IPS DF 6.9 (cell line): ENCODE results near the gene RGS6.

Experiments used
- DNase-seq: peaks from one replicate; pipeline ENCODE4 v3.0.0-alpha.2; 2013; ENCODE audit warnings: low read depth, low spot score
- H3K27ac ChIP-seq: one replicate; pipeline ENCODE4 v1.5.1; 2013; ENCODE audit warnings: low read length, control low read depth
- H3K27me3 ChIP-seq: 2 replicates; pipeline ENCODE4 v1.6.1; 2013; ENCODE audit warnings: mild to moderate bottlenecking, low read length; ENCODE audit not compliant: control insufficient read depth, insufficient read depth
- H3K36me3 ChIP-seq: 2 replicates; pipeline ENCODE4 v1.6.1; 2013; ENCODE audit warnings: low read length; ENCODE audit not compliant: control insufficient read depth, insufficient read depth
- H3K4me1 ChIP-seq: 2 replicates; pipeline ENCODE4 v1.6.1; 2013; ENCODE audit warnings: low read length; ENCODE audit not compliant: control insufficient read depth, insufficient read depth
- H3K4me3 ChIP-seq: 2 replicates; pipeline ENCODE4 v1.5.1; 2013; ENCODE audit warnings: mild to moderate bottlenecking, low read length
- H3K9me3 ChIP-seq: 2 replicates; pipeline ENCODE4 v1.6.1; 2013; ENCODE audit warnings: low read length, inconsistent platforms; ENCODE audit not compliant: control insufficient read depth, insufficient read depth
- WGBS: extraction: QIAGEN DNeasy Blood & Tissue Kit; methylation state at CpG from one replicate; pipeline ENCODE4 v1.1.7; 2013; ENCODE audit warnings: mixed read lengths, missing lambda C conversion rate; ENCODE audit not compliant: insufficient read length, insufficient coverage; 5-methylcytosine and 5-hydroxymethylcytosine counted together

Gene RGS6

DNA sequence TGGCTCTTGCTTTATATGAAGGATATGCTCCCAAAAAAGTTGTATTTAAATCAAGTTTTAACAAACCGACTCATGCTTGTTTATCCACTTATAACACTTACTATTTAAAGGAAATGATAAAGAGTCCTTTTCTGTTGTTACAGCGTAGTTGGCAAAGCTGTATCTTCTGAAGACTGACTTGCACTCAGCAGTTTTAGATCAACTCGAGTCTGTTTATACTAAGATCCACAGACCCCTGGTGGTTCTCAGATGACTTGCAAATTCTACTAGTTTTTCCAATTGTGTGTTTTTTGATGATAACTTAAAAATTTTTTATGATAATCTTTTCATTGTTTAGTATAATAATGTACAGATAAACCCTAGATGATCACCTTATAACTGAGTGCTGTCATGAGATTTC, 475.8 kb downstream of the RGS6 start:
- H3K36me3 ChIP-seq = no peaks in the 10 kb centered on the region
- no CpG with 5 or more reads among the region's 3 CpGs for WGBS
- H3K4me3 ChIP-seq = no peak overlapping the region
- H3K27me3 ChIP-seq = no peaks in the 10 kb centered on the region
- H3K9me3 ChIP-seq = no peaks in the 10 kb centered on the region
- H3K27ac ChIP-seq = no peak overlapping the region
- H3K4me1 ChIP-seq = no peaks in the 10 kb centered on the region
- no peak for DNase-seq

DNA sequence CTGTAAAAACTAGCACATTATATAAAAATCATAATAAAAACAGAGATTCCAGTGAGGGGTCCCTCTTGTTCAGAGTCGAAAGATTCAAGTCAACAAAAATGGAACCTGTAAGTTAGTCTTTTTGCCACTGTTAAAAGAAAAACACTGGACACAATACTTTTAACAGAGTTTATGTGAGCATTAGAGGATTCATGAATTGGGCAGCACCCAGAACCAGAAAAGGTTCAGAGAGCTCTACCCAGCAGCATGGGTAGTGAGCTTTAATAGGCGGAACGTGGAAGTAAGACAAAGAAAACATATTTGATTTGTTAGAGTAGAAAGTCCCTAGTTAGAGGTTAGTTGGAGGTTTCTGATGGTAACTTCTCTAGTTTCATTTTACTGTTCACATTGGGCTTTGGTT, 476.8 kb downstream of the RGS6 start:
- H3K4me1 ChIP-seq = no peaks in the 10 kb centered on the region
- H3K4me3 ChIP-seq = no peak overlapping the region
- H3K27me3 ChIP-seq = no peaks in the 10 kb centered on the region
- H3K36me3 ChIP-seq = no peaks in the 10 kb centered on the region
- no peaks in the 10 kb centered on the region for H3K9me3 ChIP-seq
- H3K27ac ChIP-seq = no peak overlapping the region
- no CpG with 5 or more reads among the region's 3 CpGs for WGBS
- no peak for DNase-seq

DNA sequence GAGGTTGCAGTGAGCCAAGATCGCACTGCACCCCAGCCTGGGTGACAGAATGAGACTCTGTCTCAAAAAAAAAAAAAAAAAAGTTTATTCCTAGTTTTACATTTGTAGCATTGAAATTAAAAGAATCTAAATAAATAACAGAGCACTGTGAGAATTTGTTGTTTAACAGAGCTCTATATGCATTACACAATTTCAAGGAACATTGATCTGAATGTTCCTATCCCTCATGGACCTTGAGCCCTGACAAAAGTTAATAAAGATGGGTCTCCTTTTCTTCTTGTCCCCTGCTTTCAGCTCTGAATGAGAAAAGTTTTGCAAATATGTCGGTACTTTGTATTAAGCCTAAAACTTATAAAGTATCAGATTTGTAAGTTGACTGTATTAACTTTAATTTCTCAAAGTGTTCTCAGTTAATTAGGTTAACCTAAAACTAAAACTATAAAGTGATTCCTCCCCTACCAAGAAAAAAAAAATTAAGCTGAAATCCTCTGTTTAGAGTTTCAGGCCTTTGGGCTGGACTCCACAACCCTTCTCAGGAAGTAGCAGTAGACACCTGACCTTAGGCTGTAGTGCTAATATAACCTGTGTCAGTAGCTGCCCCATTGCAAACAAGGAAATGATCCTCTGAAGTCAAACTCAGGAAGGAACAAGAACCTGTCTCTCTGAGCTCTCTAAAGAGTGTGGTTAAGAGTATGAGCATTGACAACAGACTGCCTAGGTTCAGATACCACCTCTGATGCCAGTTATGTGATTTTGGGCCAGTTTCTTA, 484.0 kb downstream of the RGS6 start:
- Histone ChIP-seq H3K27me3 (no peaks in the 10 kb centered on the region), H3K4me1 (no peaks in the 10 kb centered on the region; the same call in 1 of the 2 replicates), H3K27ac (no peak overlapping the region), H3K9me3 (no peaks in the 10 kb centered on the region; the same call in 1 of the 2 replicates), H3K4me3 (no peak overlapping the region), H3K36me3 (no peaks in the 10 kb centered on the region)
- DNase-seq = no peak
- WGBS = no CpG with 5 or more reads among the region's 2 CpGs

DNA sequence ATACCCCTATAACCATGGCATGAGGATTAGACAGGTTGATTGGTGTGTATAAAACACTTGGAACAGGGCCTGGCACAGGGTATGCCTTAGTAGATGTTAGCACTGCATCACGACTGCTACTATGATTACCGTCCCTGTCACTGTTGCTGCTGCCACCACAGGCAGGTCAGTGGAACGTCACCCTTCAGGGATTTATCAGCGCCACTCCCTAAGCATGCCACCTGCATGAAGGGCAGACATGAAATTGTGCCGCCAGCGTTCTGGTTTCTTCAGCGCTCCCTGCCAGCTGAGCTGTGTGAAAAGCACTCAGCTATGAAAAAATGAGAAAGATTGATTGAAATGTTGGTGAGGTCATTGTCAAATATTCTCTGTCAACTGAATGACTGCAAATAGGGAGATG, 484.7 kb downstream of the RGS6 start:
- no peak overlapping the region for H3K4me3 ChIP-seq
- no peak overlapping the region for H3K27ac ChIP-seq
- DNase-seq = no peak
- no peaks in the 10 kb centered on the region for H3K36me3 ChIP-seq
- H3K4me1 ChIP-seq = no peaks in the 10 kb centered on the region; the same call in 1 of the 2 replicates
- no peaks in the 10 kb centered on the region for H3K27me3 ChIP-seq
- no CpG with 5 or more reads among the region's 7 CpGs for WGBS
- H3K9me3 ChIP-seq = no peaks in the 10 kb centered on the region; the same call in 1 of the 2 replicates

DNA sequence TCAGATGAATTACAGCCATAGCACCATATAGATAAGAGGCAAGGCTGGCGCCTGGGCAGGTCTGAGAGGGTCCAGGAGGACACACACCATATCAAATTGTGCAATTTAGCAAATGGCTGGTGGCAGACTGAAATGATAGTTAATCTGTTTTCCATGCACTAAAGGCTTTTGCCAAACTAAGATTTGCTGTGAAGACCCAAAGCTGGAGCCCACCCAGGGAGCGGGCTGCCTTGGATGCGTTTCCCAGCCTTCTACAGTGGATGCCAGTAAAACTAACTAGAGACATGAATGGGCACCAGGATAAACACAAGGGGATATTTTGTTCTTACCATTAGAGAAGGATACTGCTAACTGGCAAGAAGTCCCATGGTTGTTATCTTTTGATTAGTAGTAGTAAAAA, 486.6 kb downstream of the RGS6 start:
- DNase-seq = no peak
- Histone ChIP-seq H3K4me1 (no peaks in the 10 kb centered on the region; the same call in 1 of the 2 replicates), H3K27ac (no peak overlapping the region), H3K36me3 (no peaks in the 10 kb centered on the region), H3K4me3 (no peak overlapping the region), H3K9me3 (no peaks in the 10 kb centered on the region; the same call in 1 of the 2 replicates), H3K27me3 (no peaks in the 10 kb centered on the region)
- WGBS = no CpG with 5 or more reads among the region's 3 CpGs

DNA sequence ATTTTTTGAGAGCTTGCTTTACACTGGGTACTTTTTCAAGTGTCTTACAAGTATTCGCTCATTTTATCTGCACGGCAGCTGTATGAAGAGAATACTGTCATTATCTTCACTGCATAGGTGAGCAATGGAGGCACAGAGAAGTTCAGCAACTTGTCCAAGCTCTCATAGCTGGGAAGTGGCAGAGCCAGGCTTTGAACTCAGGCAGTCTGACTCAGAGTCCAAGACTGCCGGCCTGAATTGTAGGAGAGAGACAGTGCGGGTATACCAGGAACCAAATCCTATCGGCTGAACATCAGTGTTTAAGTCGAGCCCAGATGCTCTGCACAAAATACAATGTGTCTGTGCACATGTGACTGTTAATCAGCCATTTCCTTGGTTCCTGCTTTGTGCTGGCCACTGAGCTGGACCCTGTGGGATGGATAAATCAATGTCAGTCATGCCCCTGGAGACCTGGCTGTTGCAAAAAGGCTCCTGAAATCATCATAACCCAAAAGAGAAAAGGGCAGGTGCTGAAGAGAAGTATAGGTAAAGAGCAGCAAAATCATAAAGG, 487.1 kb downstream of the RGS6 start:
- no peak overlapping the region for H3K4me3 ChIP-seq
- DNase-seq = no peak
- H3K4me1 ChIP-seq = no peaks in the 10 kb centered on the region; the same call in 1 of the 2 replicates
- H3K27me3 ChIP-seq = no peaks in the 10 kb centered on the region
- no CpG with 5 or more reads among the region's 6 CpGs for WGBS
- no peak overlapping the region for H3K27ac ChIP-seq
- H3K9me3 ChIP-seq = no peaks in the 10 kb centered on the region; the same call in 1 of the 2 replicates
- no peaks in the 10 kb centered on the region for H3K36me3 ChIP-seq

DNA sequence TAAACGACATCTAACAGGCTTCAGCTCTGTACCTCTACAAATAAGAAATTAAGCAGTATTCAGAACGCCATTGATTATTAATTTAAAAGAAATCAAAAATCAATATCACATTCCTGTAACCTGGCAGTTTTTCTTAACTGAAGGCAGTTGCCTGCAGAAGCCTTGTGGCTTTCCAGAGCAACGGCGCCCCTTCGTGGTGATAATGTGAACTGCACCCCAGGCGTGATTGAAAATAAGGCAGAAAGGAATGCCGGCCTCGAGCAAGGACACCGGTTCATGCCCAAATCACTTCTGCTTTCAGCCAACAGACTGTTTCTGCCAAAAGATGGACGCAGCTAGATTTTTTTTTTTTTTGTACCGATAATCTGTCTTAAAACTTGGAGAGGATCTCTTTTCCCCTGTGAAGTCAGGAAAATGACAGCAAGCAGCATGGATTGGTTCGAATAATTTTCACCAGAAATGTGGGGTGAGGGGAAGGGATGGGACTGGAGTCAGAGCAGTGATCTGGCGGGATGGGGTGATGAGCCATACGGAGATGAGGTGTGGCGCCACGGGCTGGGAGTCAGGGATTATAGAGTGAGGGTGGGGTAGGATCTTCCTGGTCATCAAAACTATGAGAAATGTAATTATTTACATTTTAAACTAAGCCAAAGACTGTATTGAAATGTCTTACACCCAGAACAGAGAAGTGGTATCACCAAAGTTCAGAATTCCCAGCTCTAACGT, 488.7 kb downstream of the RGS6 start:
- H3K36me3 ChIP-seq = no peaks in the 10 kb centered on the region
- no peaks in the 10 kb centered on the region; the same call in 1 of the 2 replicates for H3K4me1 ChIP-seq
- H3K9me3 ChIP-seq = no peaks in the 10 kb centered on the region
- H3K27ac ChIP-seq = no peak overlapping the region
- H3K4me3 ChIP-seq = no peak overlapping the region
- DNase-seq = peak; percentile 63
- WGBS = no CpG with 5 or more reads among the region's 17 CpGs
- no peaks in the 10 kb centered on the region for H3K27me3 ChIP-seq

DNA sequence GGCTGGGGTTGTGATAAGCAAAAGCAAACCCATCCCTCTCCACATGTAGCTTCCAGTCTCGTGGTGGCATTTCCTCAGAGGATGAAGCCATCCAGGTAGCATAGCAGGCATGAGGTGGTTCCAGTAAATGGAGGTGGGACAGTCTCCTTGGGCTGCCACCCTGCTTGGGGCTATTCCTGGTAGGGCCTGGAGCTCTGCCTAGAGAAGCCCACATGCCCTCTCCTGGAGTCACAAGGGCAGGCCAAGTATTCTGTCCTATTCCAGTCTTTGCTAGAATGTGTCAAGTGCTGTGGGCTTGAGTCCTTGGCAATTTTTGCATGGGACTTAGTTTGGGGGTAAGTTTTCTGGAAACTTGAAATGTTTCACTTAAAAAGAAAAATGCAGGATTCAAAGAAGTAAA, 491.7 kb downstream of the RGS6 start:
- H3K27me3 ChIP-seq = no peaks in the 10 kb centered on the region
- H3K9me3 ChIP-seq = no peaks in the 10 kb centered on the region
- DNase-seq = no peak
- H3K27ac ChIP-seq = no peak overlapping the region
- no peak overlapping the region for H3K4me3 ChIP-seq
- H3K36me3 ChIP-seq = no peaks in the 10 kb centered on the region
- no peaks in the 10 kb centered on the region; the same call in 1 of the 2 replicates for H3K4me1 ChIP-seq
- WGBS = no CpG with 5 or more reads among the region's 1 CpG

DNA sequence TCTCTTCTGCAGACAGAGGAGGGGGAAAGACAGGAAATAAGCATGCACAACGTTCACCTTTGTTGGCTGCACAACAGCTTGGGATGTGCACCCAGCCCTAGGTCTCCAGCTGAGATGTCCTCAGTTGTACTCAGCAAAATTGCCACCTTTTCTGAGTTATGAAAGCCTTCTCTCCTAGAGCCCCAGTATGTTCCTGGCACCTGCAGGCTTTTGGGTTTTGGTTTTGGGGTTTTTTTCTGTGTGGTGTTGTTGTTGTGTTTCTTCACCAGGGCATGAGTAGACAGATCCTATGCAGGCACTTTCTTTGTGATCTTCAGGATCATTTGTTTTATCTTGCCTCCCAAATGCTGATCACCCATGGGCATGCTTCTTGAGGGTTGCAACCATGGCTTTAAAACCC, 498.2 kb downstream of the RGS6 start:
- Histone ChIP-seq H3K9me3 (no peaks in the 10 kb centered on the region), H3K27me3 (no peaks in the 10 kb centered on the region), H3K4me3 (no peak overlapping the region), H3K27ac (no peak overlapping the region), H3K4me1 (no peaks in the 10 kb centered on the region), H3K36me3 (no peaks in the 10 kb centered on the region)
- WGBS = no CpG with 5 or more reads among the region's 1 CpG
- DNase-seq = no peak

DNA sequence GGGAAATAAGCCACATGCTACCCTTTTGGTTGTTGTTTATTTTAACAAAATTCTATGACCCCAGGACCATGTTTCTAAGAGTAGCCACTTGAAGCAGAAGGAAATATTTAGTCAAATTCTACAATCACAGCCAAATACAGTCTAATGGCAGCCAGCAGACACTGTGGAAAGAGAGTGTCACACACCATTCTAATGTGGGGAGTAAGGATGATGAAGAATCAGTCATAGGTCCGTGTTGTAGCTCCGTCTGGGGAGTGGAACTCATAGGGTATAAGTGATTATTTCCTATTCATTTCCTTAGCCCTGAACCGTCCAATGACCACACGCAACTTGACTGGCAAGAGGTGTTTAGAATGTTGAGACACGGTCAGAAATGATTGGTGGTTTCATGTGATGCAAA, 500.5 kb downstream of the RGS6 start:
- H3K27ac ChIP-seq = no peak overlapping the region
- no CpG with 5 or more reads among the region's 5 CpGs for WGBS
- H3K9me3 ChIP-seq = no peaks in the 10 kb centered on the region
- DNase-seq = no peak
- no peaks in the 10 kb centered on the region for H3K36me3 ChIP-seq
- H3K4me1 ChIP-seq = no peaks in the 10 kb centered on the region
- no peak overlapping the region for H3K4me3 ChIP-seq
- H3K27me3 ChIP-seq = no peaks in the 10 kb centered on the region
